SK-N-SH treated with all-trans-retinoic acid at 6 μM for 48 hours (cell line): ENCODE data around the gene IQSEC3.

Experiments used
- ATAC-seq: fragments of 200-7000 bp; cut with Tn5 transposase; 3 replicates; pipeline ENCODE4 v1.9.1; 2020; ENCODE audit warnings: mild to moderate bottlenecking, moderate library complexity
- ARNTL ChIP-seq: fragments of 450-650 bp; formaldehyde crosslinking; IDR thresholded peaks from 2 replicates; pipeline ENCODE4 v1.5.0; 2020; ENCODE audit warnings: low read depth, mild to moderate bottlenecking, moderate library complexity, borderline replicate concordance
- BACH2 ChIP-seq: fragments of 250-450 bp; sonication (Bioruptor Pico); IDR thresholded peaks from 2 replicates; pipeline ENCODE4 v1.9.0; 2021; ENCODE audit warnings: mild to moderate bottlenecking, borderline replicate concordance
- CREB5 ChIP-seq: fragments of 250-450 bp; sonication (Bioruptor Pico); IDR thresholded peaks from 2 replicates; pipeline ENCODE4 v1.5.1; 2020; ENCODE audit warnings: low read depth, mild to moderate bottlenecking, moderate library complexity
- CSDC2 ChIP-seq: fragments of 250-450 bp; sonication (Bioruptor Pico); IDR thresholded peaks from 2 replicates; pipeline ENCODE4 v1.5.0; 2020; ENCODE audit warnings: mild to moderate bottlenecking, moderate library complexity
- CSRNP3 ChIP-seq: fragments of 250-450 bp; sonication (Bioruptor Pico); IDR thresholded peaks from 2 replicates; pipeline ENCODE4 v1.5.1; 2021; ENCODE audit warnings: mild to moderate bottlenecking, moderate library complexity
- ESRRG ChIP-seq: fragments of 250-450 bp; sonication (Bioruptor Pico); IDR thresholded peaks from 2 replicates; pipeline ENCODE4 v1.6.1; 2021; ENCODE audit warnings: mild to moderate bottlenecking
- GLIS3 ChIP-seq: fragments of 250-450 bp; sonication (Bioruptor Pico); IDR thresholded peaks from 2 replicates; pipeline ENCODE4 v1.5.0; 2020; ENCODE audit warnings: mild to moderate bottlenecking, moderate library complexity
- ISL1 ChIP-seq: fragments of 250-450 bp; sonication (Bioruptor Pico); IDR thresholded peaks from 2 replicates; pipeline ENCODE4 v2.1.2; 2022; ENCODE audit warnings: mild to moderate bottlenecking, moderate library complexity
- OSR1 ChIP-seq: fragments of 250-450 bp; sonication (Bioruptor Pico); IDR thresholded peaks from 2 replicates; pipeline ENCODE4 v1.8.0; 2022; ENCODE audit warnings: moderate library complexity, mild to moderate bottlenecking, inconsistent platforms
- PATZ1 ChIP-seq: fragments of 250-450 bp; sonication (Bioruptor Pico); IDR thresholded peaks from 2 replicates; pipeline ENCODE4 v1.8.0; 2020; ENCODE audit warnings: mild to moderate bottlenecking, moderate library complexity, borderline replicate concordance
- POU6F1 ChIP-seq: fragments of 250-450 bp; sonication (Bioruptor Pico); IDR thresholded peaks from 2 replicates; pipeline ENCODE4 v1.8.0; 2021; ENCODE audit warnings: low read depth, mild to moderate bottlenecking, moderate library complexity, borderline replicate concordance
- PPARA ChIP-seq: fragments of 250-450 bp; sonication (Bioruptor Pico); IDR thresholded peaks from 2 replicates; pipeline ENCODE4 v1.5.0; 2020; ENCODE audit warnings: mild to moderate bottlenecking, borderline replicate concordance
- RARB ChIP-seq: fragments of 250-450 bp; sonication (Bioruptor Pico); IDR thresholded peaks from 2 replicates; pipeline ENCODE4 v1.8.0; 2021; ENCODE audit warnings: mild to moderate bottlenecking, moderate library complexity
- SNAI2 ChIP-seq: fragments of 250-450 bp; sonication (Bioruptor Pico); IDR thresholded peaks from 2 replicates; pipeline ENCODE4 v1.5.0; 2020; ENCODE audit warnings: mild to moderate bottlenecking, moderate library complexity
- TOX ChIP-seq: fragments of 250-450 bp; sonication (Bioruptor Pico); IDR thresholded peaks from 2 replicates; pipeline ENCODE4 v1.8.0; 2021; ENCODE audit warnings: mild to moderate bottlenecking, moderate library complexity, borderline replicate concordance
- TSHZ2 ChIP-seq: fragments of 250-450 bp; sonication (Bioruptor Pico); IDR thresholded peaks from 2 replicates; pipeline ENCODE4 v1.5.0; 2020; ENCODE audit warnings: mild to moderate bottlenecking, moderate library complexity
- ZC3H10 ChIP-seq: fragments of 250-450 bp; sonication (Bioruptor Pico); IDR thresholded peaks from 2 replicates; pipeline ENCODE4 v1.5.1; 2021; ENCODE audit warnings: mild to moderate bottlenecking, moderate library complexity
- ZFP3 ChIP-seq: fragments of 250-450 bp; sonication (Bioruptor Pico); IDR thresholded peaks from 2 replicates; pipeline ENCODE4 v1.5.0; 2020; ENCODE audit warnings: mild to moderate bottlenecking, moderate library complexity
- ZFP30 ChIP-seq: fragments of 450-650 bp; formaldehyde crosslinking; IDR thresholded peaks from 2 replicates; pipeline ENCODE4 v1.5.0; 2022; ENCODE audit warnings: mild to moderate bottlenecking, moderate library complexity
- ZNF565 ChIP-seq: fragments of 450-650 bp; formaldehyde crosslinking; conservative IDR thresholded peaks from 2 replicates; pipeline ENCODE4 v1.5.0; 2020; ENCODE audit warnings: low read depth, mild to moderate bottlenecking, moderate library complexity
- ZNF70 ChIP-seq: fragments of 450-650 bp; formaldehyde crosslinking; IDR thresholded peaks from 2 replicates; pipeline ENCODE4 v1.5.0; 2020; ENCODE audit warnings: mild to moderate bottlenecking, moderate library complexity
- ZNF8 ChIP-seq: fragments of 450-650 bp; formaldehyde crosslinking; IDR thresholded peaks from 2 replicates; pipeline ENCODE4 v1.5.0; 2020; ENCODE audit warnings: mild to moderate bottlenecking, moderate library complexity

Gene IQSEC3

GRCh38 chr12:193261-193660 lies 126.7 kb downstream of the IQSEC3 start:
- TF ChIP-seq ZFP3 (CRISPR knock-in tag) (no peak), ESRRG (CRISPR knock-in tag) (no peak), ZFP30 (CRISPR knock-in tag) (no peak)
- no peak for ATAC-seq

GRCh38 chr12:194276-194675 lies 127.7 kb downstream of the IQSEC3 start:
- ATAC-seq: no peak
- no peak for TF ChIP-seq BACH2 (CRISPR knock-in tag)
- TF ChIP-seq ZNF8 (CRISPR knock-in tag): no peak
- TF ChIP-seq RARB (CRISPR knock-in tag): no peak
- TF ChIP-seq, all 23 proteins: peak for 0

- TF ChIP-seq TOX (CRISPR knock-in tag): no peak
- TF ChIP-seq GLIS3 (CRISPR knock-in tag): no peak
- TF ChIP-seq CSDC2 (CRISPR knock-in tag): no peak
- no peak for TF ChIP-seq ZNF565 (CRISPR knock-in tag)
- no peak for TF ChIP-seq CSRNP3 (CRISPR knock-in tag)
- no peak for TF ChIP-seq SNAI2 (CRISPR knock-in tag)
- TF ChIP-seq ESRRG (CRISPR knock-in tag): no peak
- no peak for TF ChIP-seq ARNTL (CRISPR knock-in tag)
- TF ChIP-seq BACH2 (CRISPR knock-in tag): no peak
- TF ChIP-seq CREB5 (CRISPR knock-in tag): no peak
- no peak for TF ChIP-seq RARB (CRISPR knock-in tag)
- TF ChIP-seq POU6F1 (CRISPR knock-in tag): no peak
- TF ChIP-seq TSHZ2 (CRISPR knock-in tag): no peak
- TF ChIP-seq PATZ1 (CRISPR knock-in tag): no peak
- no peak for TF ChIP-seq OSR1 (CRISPR knock-in tag)
- TF ChIP-seq ISL1: no peak
- TF ChIP-seq ZC3H10 (CRISPR knock-in tag): no peak
- TF ChIP-seq ZNF70: no peak
- no peak for TF ChIP-seq ZFP30 (CRISPR knock-in tag)
- TF ChIP-seq PPARA (CRISPR knock-in tag): no peak
These were observed 128.6 kb downstream of the IQSEC3 start for GRCh38 chr12:195156-195555.

More at GRCh38 chr12:195156-195555, 128.6 kb downstream of the IQSEC3 start:
- ATAC-seq: no peak
